GM18526 (cell line): ENCODE results near the gene NCBP2L.

Experiments
- POLR2A ChIP-seq: IDR thresholded peaks from 3 replicates; pipeline ENCODE4 v1.6.1; 2011; ENCODE audit not compliant: insufficient read length; ENCODE audit errors: extremely low read depth

The NCBP2L gene

DNA sequence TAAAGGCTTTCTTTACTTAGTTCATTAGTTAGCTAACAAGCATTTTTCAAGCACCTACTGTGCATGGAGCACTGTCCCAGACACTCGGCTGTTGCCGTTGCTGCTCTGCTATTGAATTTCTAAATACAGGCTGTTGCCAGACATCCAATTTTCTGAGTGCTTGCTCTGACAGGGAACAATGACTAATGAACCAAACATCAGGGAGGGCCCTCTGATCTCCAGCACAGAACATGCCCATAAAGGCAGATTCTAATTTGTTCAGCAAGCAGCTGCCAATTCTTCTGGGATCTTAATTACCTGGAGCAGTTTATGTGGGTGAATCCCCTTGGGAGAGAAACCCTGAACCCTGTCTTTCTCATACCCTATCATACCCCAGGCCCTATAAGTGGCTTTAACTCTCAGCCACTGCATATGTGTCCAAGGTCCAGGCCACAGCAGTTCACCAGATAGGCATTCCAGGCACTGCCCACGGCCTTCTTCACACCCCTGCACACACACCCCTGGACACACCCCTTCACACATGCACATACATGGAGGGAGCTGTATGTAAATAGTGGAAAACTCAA lies 29.9 kb upstream of the NCBP2L start:
- TF ChIP-seq POLR2A = no peak

GRCh38 chrX:107748506-107748905 lies 29.0 kb upstream of the NCBP2L start:
- no peak for TF ChIP-seq POLR2A

DNA sequence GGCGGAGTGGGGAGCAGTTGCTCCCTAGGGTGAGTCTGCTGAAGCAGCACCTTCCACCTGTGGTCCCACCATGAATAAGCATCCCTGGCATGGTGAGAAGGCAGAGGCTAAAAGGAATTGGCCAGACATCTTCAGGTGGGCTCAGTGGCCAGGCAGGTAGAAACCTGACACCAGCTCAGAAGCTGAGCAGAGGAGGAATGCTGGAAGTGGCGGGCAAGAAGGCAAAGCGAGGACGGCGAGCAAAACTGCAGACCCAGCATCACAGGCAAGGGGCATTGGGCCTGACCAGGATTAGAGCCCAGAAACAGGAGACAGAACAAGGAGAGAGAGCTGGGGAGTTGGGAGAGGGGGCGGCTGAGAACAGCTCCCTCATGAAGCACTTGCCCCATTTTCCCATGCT lies 27.3 kb upstream of the NCBP2L start:
- no peak for TF ChIP-seq POLR2A

GRCh38 chrX:107750861-107751445 lies 26.6 kb upstream of the NCBP2L start:
- TF ChIP-seq POLR2A = no peak

GRCh38 chrX:107752043-107752442 lies 25.5 kb upstream of the NCBP2L start:
- no peak for TF ChIP-seq POLR2A

DNA sequence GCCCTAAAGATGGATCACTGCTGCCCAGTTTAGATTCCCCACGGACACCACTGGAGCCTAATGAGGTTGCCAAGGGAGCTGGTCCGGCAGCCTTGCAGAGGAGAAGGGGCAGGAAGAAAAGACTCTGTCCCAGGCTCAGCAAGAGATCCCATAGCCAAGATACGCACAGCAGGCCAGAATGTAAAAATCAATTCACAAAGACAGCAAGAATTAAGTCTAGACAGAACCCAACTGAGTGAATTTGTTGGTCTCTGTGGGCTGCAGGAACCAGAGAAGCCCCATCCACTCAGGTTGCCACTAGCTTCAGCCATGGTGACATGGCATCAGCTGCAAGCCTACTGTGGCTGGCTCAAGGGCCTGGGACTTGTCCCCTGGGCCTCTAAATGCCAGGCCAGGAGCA lies 24.8 kb upstream of the NCBP2L start:
- no peak for TF ChIP-seq POLR2A

GRCh38 chrX:107753187-107753586 lies 24.3 kb upstream of the NCBP2L start:
- TF ChIP-seq POLR2A = no peak

GRCh38 chrX:107755721-107756120 lies 21.8 kb upstream of the NCBP2L start:
- no peak for TF ChIP-seq POLR2A

GRCh38 chrX:107758231-107758766 lies 19.2 kb upstream of the NCBP2L start:
- no peak for TF ChIP-seq POLR2A

- no peak for TF ChIP-seq POLR2A
Observed at GRCh38 chrX:107760304-107761077, 17.0 kb upstream of the NCBP2L start.

- no peak for TF ChIP-seq POLR2A
Observed at GRCh38 chrX:107763647-107764046, 13.9 kb upstream of the NCBP2L start.

- no peak for TF ChIP-seq POLR2A
Observed at GRCh38 chrX:107764845-107765608, 12.5 kb upstream of the NCBP2L start.

DNA sequence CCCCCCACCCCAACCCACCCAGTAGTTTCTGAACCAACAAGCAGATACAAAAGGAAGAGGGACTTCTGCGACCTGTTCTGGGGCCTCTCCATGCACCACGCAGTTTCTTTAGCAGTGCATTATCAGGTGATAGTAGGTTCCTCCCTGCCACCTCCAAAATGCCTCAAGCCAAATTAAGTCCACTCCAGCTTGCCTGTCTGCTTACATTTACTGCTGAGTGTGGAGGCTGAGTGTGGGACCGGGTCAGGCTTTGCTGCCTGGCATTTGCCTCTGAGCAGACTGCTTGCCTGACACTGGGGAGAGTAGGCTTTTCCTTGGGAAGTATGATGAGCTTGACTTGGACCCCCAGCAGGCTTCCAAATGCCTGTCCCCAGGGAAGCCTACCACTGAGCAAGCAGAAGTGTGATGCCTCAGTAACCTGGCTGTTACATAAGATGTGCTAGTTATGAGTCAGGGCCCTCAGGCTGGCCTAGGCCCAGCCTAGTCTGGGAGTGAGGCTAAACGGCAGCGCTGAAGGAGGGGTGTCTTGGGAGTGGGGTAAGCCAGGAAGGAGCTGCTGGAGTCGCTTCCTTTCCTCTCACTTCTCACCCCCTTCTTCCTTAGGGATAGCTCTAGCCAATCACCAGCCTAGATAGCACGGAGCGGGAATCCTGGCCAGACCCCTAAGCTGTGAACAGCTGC lies 10.9 kb upstream of the NCBP2L start:
- no peak for TF ChIP-seq POLR2A

- no peak for TF ChIP-seq POLR2A
Observed at GRCh38 chrX:107768051-107768450, 9.5 kb upstream of the NCBP2L start.
